ENCODE results near the gene PARN. TPM values are rescaled to one million over a fixed set of nuclear protein-coding genes. Genes with fewer than 3 reads are reported as not detected.

PARN gene
- total and polyA plus RNA-seq, 9 of the 15 experiments (the other 6 are each of a cell fraction or from before 2014, with no cell fraction given): 9.6 to 51.3 (median 40.4) TPM

- TF ChIP-seq MAZ (CRISPR knock-in tag; conservative IDR thresholded peaks at IDR 0.05 in 1 of 2, IDR thresholded peaks at IDR 0.05 in 1 of 2) (peak; percentile 69 to 83), CGGBP1 (CRISPR knock-in tag; IDR thresholded peaks at IDR 0.05) (peak; percentile 91; the same call in 1 of the 2 replicates), LCOR (CRISPR knock-in tag; IDR thresholded peaks at IDR 0.05) (0 out of 2 replicates have a peak, but pooled peaks have one; percentile 36), FOXK2 (conservative IDR thresholded peaks at IDR 0.05 in 1 of 2, IDR thresholded peaks at IDR 0.05 in 1 of 2; ENCODE audit: low read depth in 2 of 2) (peak; percentile 93 to 96), ZNF551 (CRISPR knock-in tag; IDR thresholded peaks at IDR 0.05) (no peak), CREB3 (tag; conservative IDR thresholded peaks at IDR 0.05; ENCODE audit: low read depth) (no peak), RBBP5 (IDR thresholded peaks at IDR 0.05; ENCODE audit: borderline replicate concordance, insufficient read depth, low read length, poor library complexity, severe bottlenecking) (peak; percentile 76), SUPT5H (IDR thresholded peaks at IDR 0.05) (peak; percentile 89), SP1 (CRISPR knock-in tag; IDR thresholded peaks at IDR 0.05) (peak; percentile 89), KDM5B (IDR thresholded peaks at IDR 0.05; ENCODE audit: insufficient replicate concordance, low read depth, low read length) (peak; percentile 90), ETV5 (CRISPR knock-in tag; IDR thresholded peaks at IDR 0.05; ENCODE audit: low read depth) (peak; percentile 72), MEF2D (tag; conservative IDR thresholded peaks at IDR 0.05; ENCODE audit: low read depth) (no peak), ARID2 (IDR thresholded peaks at IDR 0.05) (no peak), CREB3L1 (IDR thresholded peaks at IDR 0.05; ENCODE audit: borderline replicate concordance, low read depth) (peak; percentile 45; the same call in 1 of the 2 replicates), GTF2E2 (tag; IDR thresholded peaks at IDR 0.05) (0 out of 2 replicates have a peak, but pooled peaks have one; percentile 70), GABPA (tag; conservative IDR thresholded peaks at IDR 0.05; ENCODE audit: low read depth) (peak; percentile 86), TOE1 (IDR thresholded peaks at IDR 0.05; ENCODE audit: borderline replicate concordance) (no peak), TOE1 (CRISPR knock-in tag; IDR thresholded peaks at IDR 0.05; ENCODE audit: borderline replicate concordance, low read depth) (no peak), OTX1 (CRISPR knock-in tag; IDR thresholded peaks at IDR 0.05) (no peak), ZBTB7A (IDR thresholded peaks at IDR 0.05; ENCODE audit: borderline replicate concordance, control insufficient read depth, low read depth, low read length) (peak; percentile 63; the same call in 1 of the 2 replicates)
These were observed at the start of gene PARN (continued) for GRCh38 chr16:14629919-14630619.

Measured in K562 (cell line).